ENCODE results near the gene UPB1.

UPB1 gene

GRCh38 chr22:24566899-24567511, 71.9 kb downstream of the UPB1 start:
- DNase-seq: no peak

GRCh38 chr22:24567668-24568067, 72.5 kb downstream of the UPB1 start:
- no peak for DNase-seq

GRCh38 chr22:24571266-24571665, 76.1 kb downstream of the UPB1 start:
- no peak for DNase-seq

- no peak for DNase-seq
These were observed 81.6 kb downstream of the UPB1 start for GRCh38 chr22:24576778-24577177.

Measured in T-helper 9 cell (primary cell).